Right lobe of liver (tissue), 4 donors: Measurements from ENCODE around the gene ACIN1.

Experiments
- POLR2A ChIP-seq: fragments of 450-650 bp; IDR thresholded peaks from one replicate; pipeline ENCODE4 v1.6.1; 2017; ENCODE audit warnings: antibody characterized with exemption, mild to moderate bottlenecking
- TF ChIP-seq, protein P1 (sequence below), 4 donors: fragments of 200-600 bp in 3 of 4; fragments of 450-650 bp in 1 of 4; IDR thresholded peaks; one replicate each; pipeline versions ENCODE4 v1.5.1 to v1.8.0; 2016 to 2022; ENCODE audit warnings: antibody characterized with exemption in 4 of 4, mild to moderate bottlenecking in 2 of 4
- donor health status: DM: no; HTN: no; CAD: no.
- donor health status: DM: no; HTN: no; CAD: no.
- donor health status: DM: no; HTN: yes; CAD: no.

DNA sequence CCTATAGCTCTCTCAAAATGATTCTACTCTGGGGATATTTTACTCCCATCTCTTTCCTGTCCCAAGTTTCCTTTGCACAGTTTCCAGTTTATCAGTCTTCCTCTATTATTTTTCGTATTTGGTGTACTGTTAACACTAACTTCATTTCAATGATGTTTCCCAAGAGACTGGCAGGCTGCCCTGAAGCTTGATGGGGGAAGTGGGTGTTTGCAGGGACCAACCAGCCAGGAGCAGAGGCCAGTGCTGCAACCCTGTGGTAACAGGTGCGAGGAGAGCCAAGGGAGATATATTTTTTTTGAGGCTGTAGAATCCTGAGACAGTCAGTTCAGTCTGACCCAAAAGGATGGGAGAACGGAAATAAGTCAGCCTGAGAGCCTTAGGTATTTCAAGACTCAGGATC is 35.9 kb upstream of the ACIN1 start:
- TF ChIP-seq, protein P1, sequence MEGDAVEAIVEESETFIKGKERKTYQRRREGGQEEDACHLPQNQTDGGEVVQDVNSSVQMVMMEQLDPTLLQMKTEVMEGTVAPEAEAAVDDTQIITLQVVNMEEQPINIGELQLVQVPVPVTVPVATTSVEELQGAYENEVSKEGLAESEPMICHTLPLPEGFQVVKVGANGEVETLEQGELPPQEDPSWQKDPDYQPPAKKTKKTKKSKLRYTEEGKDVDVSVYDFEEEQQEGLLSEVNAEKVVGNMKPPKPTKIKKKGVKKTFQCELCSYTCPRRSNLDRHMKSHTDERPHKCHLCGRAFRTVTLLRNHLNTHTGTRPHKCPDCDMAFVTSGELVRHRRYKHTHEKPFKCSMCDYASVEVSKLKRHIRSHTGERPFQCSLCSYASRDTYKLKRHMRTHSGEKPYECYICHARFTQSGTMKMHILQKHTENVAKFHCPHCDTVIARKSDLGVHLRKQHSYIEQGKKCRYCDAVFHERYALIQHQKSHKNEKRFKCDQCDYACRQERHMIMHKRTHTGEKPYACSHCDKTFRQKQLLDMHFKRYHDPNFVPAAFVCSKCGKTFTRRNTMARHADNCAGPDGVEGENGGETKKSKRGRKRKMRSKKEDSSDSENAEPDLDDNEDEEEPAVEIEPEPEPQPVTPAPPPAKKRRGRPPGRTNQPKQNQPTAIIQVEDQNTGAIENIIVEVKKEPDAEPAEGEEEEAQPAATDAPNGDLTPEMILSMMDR (IDR thresholded peaks at IDR 0.05), result no peak
- no peak for TF ChIP-seq POLR2A
